Measurements from ENCODE around the gene C13orf42. TPM values are rescaled to one million over a fixed set of nuclear protein-coding genes. Genes with fewer than 3 reads are reported as not detected.
"Not testable (repeated sequence)": the region's sequence is repeated elsewhere in the genome, so short reads cannot be mapped to it uniquely, and the experiment has no call there.

C13orf42 gene
- total and polyA plus RNA-seq, 2 donors from 2014 or later = 0.24 TPM; not detected in 1

GRCh38 chr13:51096131-51096530 is 14.9 kb downstream of the C13orf42 start:
- no peak for DNase-seq
- H3K9ac ChIP-seq (ENCODE audit: low read length in 3 of 3) = no peak overlapping the region
- intact Hi-C loops (cut with DNase I) = no loop called here
- TF ChIP-seq, protein P1, sequence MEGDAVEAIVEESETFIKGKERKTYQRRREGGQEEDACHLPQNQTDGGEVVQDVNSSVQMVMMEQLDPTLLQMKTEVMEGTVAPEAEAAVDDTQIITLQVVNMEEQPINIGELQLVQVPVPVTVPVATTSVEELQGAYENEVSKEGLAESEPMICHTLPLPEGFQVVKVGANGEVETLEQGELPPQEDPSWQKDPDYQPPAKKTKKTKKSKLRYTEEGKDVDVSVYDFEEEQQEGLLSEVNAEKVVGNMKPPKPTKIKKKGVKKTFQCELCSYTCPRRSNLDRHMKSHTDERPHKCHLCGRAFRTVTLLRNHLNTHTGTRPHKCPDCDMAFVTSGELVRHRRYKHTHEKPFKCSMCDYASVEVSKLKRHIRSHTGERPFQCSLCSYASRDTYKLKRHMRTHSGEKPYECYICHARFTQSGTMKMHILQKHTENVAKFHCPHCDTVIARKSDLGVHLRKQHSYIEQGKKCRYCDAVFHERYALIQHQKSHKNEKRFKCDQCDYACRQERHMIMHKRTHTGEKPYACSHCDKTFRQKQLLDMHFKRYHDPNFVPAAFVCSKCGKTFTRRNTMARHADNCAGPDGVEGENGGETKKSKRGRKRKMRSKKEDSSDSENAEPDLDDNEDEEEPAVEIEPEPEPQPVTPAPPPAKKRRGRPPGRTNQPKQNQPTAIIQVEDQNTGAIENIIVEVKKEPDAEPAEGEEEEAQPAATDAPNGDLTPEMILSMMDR (IDR thresholded peaks at IDR 0.05; ENCODE audit: borderline replicate concordance, extremely low read depth, insufficient read depth) = no peak
- H3K27ac ChIP-seq (ENCODE audit: low read depth in 2 of 2, low read length in 2 of 2) = no peak overlapping the region
- H3K4me1 ChIP-seq (ENCODE audit: control insufficient read depth in 2 of 3, insufficient read depth in 2 of 3, low read depth in 1 of 3, low read length in 3 of 3) = no peaks in the 10 kb centered on the region
- no peak overlapping the region for H3K4me3 ChIP-seq (ENCODE audit: low read length in 3 of 3)
- H3K27me3 ChIP-seq (ENCODE audit: control insufficient read depth, insufficient read depth, low read length) = no peaks in the 10 kb centered on the region
- no peaks in the 10 kb centered on the region for H3K9me3 ChIP-seq (ENCODE audit: control insufficient read depth in 2 of 3, insufficient read depth in 1 of 3, low read length in 3 of 3)
- no peak for FAIRE-seq
- H3K36me3 ChIP-seq (ENCODE audit: control insufficient read depth in 2 of 3, insufficient read depth in 3 of 3, low read length in 3 of 3) = no peaks in the 10 kb centered on the region

DNA sequence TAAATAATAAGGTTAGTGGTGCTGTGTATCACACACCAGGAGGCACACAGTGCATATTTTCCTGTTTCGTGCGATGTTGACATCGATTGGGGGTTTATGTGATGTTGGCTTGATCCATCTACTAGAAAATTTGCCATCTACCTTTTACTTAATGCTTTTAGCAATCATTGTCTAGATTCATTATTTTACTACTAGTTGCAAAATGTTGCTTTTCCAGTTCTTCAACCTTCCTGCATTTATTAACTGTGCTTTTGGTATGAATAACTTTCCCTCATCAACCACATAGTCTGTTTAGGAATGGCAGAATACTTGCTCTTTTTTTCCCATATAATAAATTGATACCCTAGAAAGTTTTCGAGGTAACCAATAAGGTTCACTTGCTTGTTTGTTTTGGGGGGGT is 17.5 kb downstream of the C13orf42 start:
- Histone ChIP-seq H3K9ac (ENCODE audit: low read length in 3 of 3) (no peak overlapping the region), H3K9me3 (ENCODE audit: control insufficient read depth in 2 of 3, insufficient read depth in 1 of 3, low read length in 3 of 3) (no peaks in the 10 kb centered on the region), H3K4me3 (ENCODE audit: low read length in 3 of 3) (no peak overlapping the region), H3K4me1 (ENCODE audit: control insufficient read depth in 2 of 3, insufficient read depth in 2 of 3, low read depth in 1 of 3, low read length in 3 of 3) (no peaks in the 10 kb centered on the region), H3K27ac (ENCODE audit: low read depth in 2 of 2, low read length in 2 of 2) (no peak overlapping the region), H3K27me3 (ENCODE audit: control insufficient read depth, insufficient read depth, low read length) (no peaks in the 10 kb centered on the region), H3K36me3 (ENCODE audit: control insufficient read depth in 2 of 3, insufficient read depth in 3 of 3, low read length in 3 of 3) (no peaks in the 10 kb centered on the region)
- peak; percentile 72 for FAIRE-seq
- intact Hi-C loops (cut with DNase I) = no loop called here
- TF ChIP-seq, protein P1 (IDR thresholded peaks at IDR 0.05; ENCODE audit: borderline replicate concordance, extremely low read depth, insufficient read depth) = no peak
- DNase-seq = peak in 2 of 5 donors; percentile 78

DNA sequence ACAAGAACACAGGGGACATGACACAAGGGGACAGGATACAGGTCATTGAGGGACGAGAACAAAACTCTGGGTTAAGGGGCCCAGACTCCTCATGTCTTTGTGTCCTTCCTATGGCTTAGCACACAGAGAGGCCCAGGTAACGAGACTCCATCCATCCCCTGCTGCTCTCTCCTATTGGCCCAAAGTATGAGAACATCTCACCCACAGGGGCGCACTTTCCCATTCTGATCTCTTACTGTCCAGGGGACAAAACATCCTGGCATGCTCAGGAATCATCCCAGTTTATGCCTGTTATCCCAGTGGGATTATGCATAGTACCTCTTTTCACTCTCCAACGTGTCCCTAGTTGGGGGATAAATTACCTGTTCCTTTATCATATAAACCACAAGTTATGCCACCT is 19.2 kb downstream of the C13orf42 start:
- no peaks in the 10 kb centered on the region for H3K4me1 ChIP-seq (ENCODE audit: control insufficient read depth in 2 of 3, insufficient read depth in 2 of 3, low read depth in 1 of 3, low read length in 3 of 3)
- no peaks in the 10 kb centered on the region for H3K36me3 ChIP-seq (ENCODE audit: control insufficient read depth in 2 of 3, insufficient read depth in 3 of 3, low read length in 3 of 3)
- TF ChIP-seq, protein P1 (IDR thresholded peaks at IDR 0.05; ENCODE audit: borderline replicate concordance, extremely low read depth, insufficient read depth) = no peak
- H3K9ac ChIP-seq (ENCODE audit: low read length in 3 of 3) = no peak overlapping the region
- FAIRE-seq (no peak), DNase-seq (no peak)
- H3K27ac ChIP-seq (ENCODE audit: low read depth in 2 of 2, low read length in 2 of 2) = no peak overlapping the region
- H3K4me3 ChIP-seq (ENCODE audit: low read length in 3 of 3) = no peak overlapping the region
- no peaks in the 10 kb centered on the region for H3K9me3 ChIP-seq (ENCODE audit: control insufficient read depth in 2 of 3, insufficient read depth in 1 of 3, low read length in 3 of 3)
- no peaks in the 10 kb centered on the region for H3K27me3 ChIP-seq (ENCODE audit: control insufficient read depth, insufficient read depth, low read length)
- intact Hi-C loops (cut with DNase I) = no loop called here

DNA sequence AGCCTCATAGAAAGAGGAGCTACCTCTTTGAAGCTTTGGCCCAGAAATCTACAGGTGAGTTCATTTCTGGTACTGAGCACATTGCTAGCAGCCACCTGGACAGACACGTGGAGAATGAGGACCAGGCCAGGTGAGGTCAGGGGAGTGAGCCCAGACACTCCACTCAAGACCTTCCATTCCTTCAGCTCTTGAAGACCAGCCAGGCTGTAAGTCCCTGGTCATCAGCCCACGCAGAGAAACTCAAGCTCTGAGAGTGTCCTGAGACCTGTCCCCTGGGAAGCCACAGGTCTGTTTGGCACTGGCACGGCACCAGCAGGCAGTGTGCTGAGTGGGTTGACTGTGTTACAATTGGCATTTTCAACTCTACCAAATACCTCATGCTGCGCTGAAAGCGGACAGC is 27.4 kb downstream of the C13orf42 start:
- Histone ChIP-seq H3K9me3 (ENCODE audit: control insufficient read depth in 2 of 3, insufficient read depth in 1 of 3, low read length in 3 of 3) (no peaks in the 10 kb centered on the region), H3K27me3 (ENCODE audit: control insufficient read depth, insufficient read depth, low read length) (no peaks in the 10 kb centered on the region), H3K9ac (ENCODE audit: low read length in 3 of 3) (no peak overlapping the region), H3K4me3 (ENCODE audit: low read length in 3 of 3) (no peak overlapping the region), H3K36me3 (ENCODE audit: control insufficient read depth in 2 of 3, insufficient read depth in 3 of 3, low read length in 3 of 3) (no peaks in the 10 kb centered on the region), H3K27ac (ENCODE audit: low read depth in 2 of 2, low read length in 2 of 2) (no peak overlapping the region), H3K4me1 (ENCODE audit: control insufficient read depth in 2 of 3, insufficient read depth in 2 of 3, low read depth in 1 of 3, low read length in 3 of 3) (no peaks in the 10 kb centered on the region)
- DNase-seq = peak in 1 of 5 donors; percentile 14
- no peak for FAIRE-seq
- intact Hi-C loops (cut with DNase I) = no loop called here
- TF ChIP-seq, protein P1 (IDR thresholded peaks at IDR 0.05; ENCODE audit: borderline replicate concordance, extremely low read depth, insufficient read depth) = no peak

DNA sequence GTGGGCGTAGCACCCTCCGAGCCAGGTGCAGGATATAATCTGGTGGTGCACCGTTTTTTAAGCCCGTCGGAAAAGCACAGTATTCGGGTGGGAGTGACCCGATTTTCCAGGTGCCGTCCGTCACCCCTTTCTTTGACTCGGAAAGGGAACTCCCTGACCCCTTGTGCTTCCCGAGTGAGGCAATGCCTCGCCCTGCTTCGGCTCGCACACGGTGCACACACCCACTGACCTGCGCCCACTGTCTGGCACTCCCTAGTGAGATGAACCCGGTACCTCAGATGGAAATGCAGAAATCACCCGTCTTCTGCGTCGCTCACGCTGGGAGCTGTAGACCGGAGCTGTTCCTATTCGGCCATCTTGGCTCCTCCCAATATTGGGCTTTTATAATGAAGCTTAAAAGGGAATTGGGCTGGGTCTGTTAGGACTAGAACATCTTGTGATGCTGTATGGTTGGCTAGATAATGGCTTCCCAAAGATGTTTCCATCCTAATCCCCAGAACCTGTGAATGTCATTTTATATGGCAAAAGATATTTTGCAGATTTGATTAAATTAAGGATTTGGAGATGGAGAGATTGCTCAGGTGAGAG is 30.5 kb downstream of the C13orf42 start:
- FAIRE-seq; H3K4me1 ChIP-seq (ENCODE audit: control insufficient read depth in 2 of 3, insufficient read depth in 2 of 3, low read depth in 1 of 3, low read length in 3 of 3); H3K27me3 ChIP-seq (ENCODE audit: control insufficient read depth, insufficient read depth, low read length); H3K36me3 ChIP-seq (ENCODE audit: control insufficient read depth in 2 of 3, insufficient read depth in 3 of 3, low read length in 3 of 3); H3K9me3 ChIP-seq (ENCODE audit: control insufficient read depth in 2 of 3, insufficient read depth in 1 of 3, low read length in 3 of 3); H3K27ac ChIP-seq (ENCODE audit: low read depth in 2 of 2, low read length in 2 of 2); H3K9ac ChIP-seq (ENCODE audit: low read length in 3 of 3); DNase-seq; intact Hi-C loops (cut with DNase I); H3K4me3 ChIP-seq (ENCODE audit: low read length in 3 of 3): not testable (repeated sequence)

Measured in kidney (tissue), 14 donors.